HG03457 (cell line): Measurements from ENCODE around the gene FN3K.
A peak's percentile ranks its signal among the peaks of the same experiment; 100 is the strongest.

Experiments
- ATAC-seq: cut with Tn5 transposase; IDR thresholded peaks from one replicate; pipeline ENCODE4 v1.9.1; 2021; ENCODE audit warnings: moderate number of reproducible peaks; ENCODE audit not compliant: unreplicated experiment

FN3K gene

DNA sequence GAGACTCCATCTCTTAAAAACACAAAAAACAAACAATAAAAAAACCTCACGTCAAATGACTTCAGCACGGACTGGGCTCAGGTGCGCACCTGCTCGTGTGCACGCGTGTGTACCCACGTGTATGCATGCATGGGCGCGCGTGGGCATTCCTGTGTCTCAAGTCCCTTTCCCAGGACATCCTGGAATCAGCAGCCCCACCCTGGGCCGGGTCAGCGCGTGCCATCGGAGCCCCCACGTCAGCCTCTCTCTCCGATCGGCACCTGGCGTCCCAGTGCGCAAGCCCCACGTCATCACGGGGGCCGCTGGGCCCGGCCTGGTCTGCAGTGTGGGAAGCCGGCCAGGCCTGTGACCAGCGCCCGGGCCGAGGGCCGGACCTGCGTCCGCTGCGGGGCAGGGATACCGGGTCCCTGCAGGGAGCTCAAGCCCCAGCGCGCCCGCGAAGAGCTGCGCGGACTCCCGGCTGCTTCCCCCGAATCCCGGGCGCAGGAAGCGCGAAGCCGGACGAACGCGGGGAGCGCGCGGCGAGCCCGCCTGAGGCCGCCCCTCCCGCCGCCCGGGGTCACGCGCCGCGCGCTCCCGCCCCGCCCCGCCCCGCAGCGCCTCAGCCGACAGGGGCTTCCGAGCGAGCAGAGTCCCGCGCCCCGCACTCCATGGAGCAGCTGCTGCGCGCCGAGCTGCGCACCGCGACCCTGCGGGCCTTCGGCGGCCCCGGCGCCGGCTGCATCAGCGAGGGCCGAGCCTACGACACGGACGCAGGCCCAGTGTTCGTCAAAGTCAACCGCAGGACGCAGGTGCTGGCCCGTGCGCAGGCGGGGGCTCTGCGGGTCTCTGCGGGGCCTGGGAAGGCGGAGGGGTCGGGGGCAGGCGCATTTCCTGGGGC, at the start of gene FN3K:
Gene FN3K (plus strand): TSS at position 629 of the 880 bp plus-strand sequence. CDS start 22 bp downstream, at position 651.
- ATAC-seq: no peak

DNA sequence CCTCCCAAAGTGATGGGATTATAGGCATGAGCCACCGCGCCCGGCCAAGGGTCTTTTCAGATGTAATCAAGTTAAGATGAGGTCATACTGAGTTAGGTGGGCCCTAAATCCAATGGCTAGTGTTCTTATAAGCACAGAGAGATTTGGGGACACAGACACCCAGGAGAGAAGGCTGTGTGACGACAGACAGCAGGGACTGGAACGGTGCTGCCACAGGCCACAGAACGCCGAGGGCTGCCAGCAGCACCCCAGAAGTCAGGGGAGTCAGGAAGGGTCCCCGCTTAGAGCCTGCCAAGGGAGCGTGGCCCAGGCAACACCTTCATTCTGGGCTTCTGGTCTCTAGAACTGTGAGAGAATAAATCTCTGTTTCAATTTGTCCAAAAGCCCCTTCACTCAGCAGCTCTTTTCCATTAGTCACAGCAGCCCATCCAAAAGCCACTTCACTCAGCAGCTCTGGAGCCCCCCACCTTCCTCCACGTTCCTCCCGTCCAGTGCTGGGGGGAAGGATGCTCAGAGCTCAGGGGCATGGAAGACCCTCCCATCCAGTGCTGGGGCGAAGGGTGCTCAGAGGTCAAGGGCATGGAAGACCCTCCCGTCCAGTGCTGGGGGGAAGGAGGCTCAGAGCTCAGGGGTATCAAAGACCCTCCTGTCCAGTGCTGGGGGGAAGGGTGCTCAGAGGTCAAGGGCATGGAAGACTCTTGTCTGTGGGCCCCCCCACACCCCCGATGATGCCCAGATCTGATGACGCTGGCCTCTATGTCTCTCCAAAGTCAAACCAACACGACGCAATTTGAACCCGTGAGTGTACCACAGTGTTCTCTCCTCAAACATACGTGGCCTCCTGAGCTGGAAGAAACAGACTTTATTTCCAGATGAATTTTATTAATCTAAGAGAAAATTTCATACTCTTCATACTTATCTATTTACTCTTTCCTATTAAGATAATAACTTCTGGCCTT, 48.8 kb upstream of the FN3K start:
- no peak for ATAC-seq

DNA sequence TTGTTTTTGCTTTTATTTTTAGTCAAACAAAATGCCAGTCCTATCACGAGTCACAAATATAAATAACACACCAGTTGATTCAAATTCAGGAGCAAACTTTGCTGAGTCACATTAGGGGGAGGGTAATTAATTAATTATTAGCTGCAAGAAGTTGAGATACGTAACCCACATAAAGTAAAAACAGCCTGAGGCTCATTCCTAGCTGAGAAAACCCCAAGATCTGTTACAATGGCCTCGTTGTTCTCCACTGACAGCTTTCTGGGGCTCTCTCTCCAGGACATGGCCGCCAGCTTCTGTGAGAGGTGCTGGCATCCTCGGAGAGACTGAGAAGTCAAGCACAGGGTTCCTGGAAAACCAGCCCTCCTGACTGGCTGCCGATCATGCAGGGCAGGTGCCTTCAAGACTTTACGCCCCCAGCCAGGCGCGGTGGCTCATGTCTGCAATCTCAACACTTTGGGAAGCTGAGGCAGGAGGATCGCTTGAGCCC, 48.0 kb upstream of the FN3K start:
- ATAC-seq: no peak

DNA sequence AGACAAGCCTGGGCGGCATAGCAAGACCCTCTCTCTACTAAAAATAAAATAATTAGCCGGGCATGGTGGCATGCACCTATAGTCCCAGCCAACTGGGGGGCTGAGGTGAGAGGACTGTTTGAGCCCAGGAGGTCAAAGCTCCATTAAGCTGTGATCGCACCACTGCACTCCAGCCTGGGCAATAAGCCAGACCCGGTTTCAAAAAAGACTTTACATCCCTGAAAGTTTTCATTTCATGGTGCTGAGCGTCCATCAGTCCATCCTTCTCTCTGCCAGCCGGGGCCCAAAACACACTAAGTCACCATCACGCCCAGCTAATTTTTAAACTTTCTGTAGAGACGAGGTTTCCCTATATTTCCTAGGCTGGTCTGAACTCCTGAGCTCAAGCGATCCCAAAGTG, 47.5 kb upstream of the FN3K start:
- ATAC-seq: no peak

- no peak for ATAC-seq
Observed at GRCh38 chr17:82689077-82689476, 46.3 kb upstream of the FN3K start.

DNA sequence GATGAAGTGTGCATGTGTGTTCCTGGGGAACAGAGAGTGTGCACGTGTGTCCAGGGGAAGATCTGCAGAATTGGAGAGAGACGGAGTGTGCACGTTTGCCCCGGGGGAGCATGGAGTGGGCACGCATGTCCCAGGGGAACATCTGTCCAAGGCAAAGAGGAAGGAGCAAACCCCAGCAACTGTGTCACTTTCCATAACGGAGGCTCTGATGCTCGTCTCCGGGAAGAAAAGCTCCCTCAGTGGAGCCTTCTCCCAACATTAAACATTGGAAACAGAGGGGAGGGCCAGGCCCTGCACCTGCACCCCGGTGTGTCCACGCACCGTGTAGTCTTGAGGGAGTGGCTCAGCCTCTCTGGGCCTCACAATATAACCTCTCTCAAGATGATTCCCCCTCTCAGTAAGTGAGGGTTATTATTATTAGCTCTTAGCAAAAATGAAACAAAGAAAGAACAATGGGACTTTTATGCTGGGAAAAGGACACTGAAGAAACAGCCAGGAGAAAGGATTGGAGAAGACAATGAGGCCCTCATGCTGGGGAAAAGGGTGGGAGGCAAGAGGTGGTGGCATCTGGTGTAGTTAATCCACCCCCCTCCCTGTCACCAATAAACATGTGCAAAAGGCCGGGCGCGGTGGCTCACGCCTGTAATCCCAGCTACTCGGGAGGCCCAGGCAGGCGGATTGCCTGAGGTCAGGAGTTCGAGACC, 44.5 kb upstream of the FN3K start:
- no peak for ATAC-seq

DNA sequence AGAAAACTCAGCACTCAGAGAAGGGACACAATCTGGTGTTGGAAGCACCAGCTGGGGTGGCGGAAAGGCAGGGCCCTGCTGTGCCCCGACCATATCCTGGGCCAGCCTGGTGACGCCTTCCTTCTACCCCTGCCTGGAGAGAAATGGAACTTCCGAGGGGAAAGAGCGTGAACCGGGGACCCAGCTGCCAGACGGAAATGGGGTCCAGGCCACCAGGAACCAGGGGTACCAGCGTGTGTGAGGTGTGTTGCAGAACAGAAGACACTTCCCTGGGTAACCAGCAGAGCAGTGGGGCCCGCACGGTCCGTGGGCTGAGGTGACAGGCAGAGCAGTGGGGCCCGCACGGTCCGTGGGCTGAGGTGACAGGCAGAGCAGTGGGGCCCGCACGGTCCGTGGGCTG, 43.7 kb upstream of the FN3K start:
- no peak for ATAC-seq

DNA sequence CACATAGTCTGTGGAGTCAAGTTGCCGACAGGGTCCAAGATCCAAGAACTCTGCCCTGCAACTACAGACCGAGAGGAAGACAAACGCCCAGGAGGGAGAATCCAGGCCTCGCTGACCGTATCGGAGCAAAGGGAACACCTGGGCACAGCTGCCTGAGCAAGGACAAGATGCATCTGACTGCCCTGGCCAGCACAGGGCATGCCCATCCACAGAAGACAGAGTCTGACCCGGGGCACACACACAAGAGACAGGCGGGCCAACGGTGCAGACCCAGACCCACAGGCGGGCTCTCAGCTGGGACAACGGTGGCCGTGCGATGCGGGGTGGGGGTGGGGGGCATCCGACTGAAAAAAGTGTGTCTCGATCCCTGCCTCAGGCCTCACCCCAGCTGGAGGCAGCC, 43.1 kb upstream of the FN3K start:
- no peak for ATAC-seq

GRCh38 chr17:82693168-82693867, 42.1 kb upstream of the FN3K start:
- no peak for ATAC-seq

DNA sequence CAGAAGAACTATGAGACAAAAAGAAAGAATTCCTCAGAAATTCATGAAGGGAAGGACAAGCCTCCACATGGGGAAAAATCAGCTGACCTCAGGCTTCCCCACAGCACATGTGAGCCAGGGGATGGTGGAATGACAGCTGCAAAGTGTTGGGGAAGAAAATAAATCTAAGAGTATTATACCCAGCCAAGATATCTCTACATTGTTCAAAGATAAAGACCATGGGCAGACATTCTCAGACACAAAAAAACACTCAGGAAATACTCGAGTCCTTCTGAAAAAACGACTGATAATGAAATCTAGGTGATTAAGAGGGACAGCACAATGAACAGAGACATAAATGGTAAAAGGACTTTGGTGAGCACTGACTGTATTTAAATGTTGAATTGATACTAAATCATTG, 40.8 kb upstream of the FN3K start:
- no peak for ATAC-seq

DNA sequence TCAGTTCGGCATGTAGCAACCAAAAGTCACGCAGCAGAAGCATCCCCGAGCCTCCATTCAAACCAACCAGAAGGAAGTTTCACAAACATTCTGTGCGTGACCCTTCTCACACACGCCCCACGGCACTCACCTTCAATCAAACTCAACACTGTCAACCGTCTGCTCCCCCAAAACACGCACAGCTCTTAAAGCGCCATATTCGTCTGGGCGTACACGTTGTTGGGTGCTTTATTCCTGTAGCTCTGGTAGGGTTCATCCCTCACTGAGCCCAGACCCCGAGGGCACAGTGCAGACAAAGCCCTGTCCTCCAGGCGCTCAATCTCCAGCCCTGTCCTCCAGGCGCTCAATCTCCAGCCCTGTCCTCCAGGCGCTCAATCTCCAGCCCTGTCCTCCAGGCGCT, 39.2 kb upstream of the FN3K start:
- ATAC-seq: no peak

DNA sequence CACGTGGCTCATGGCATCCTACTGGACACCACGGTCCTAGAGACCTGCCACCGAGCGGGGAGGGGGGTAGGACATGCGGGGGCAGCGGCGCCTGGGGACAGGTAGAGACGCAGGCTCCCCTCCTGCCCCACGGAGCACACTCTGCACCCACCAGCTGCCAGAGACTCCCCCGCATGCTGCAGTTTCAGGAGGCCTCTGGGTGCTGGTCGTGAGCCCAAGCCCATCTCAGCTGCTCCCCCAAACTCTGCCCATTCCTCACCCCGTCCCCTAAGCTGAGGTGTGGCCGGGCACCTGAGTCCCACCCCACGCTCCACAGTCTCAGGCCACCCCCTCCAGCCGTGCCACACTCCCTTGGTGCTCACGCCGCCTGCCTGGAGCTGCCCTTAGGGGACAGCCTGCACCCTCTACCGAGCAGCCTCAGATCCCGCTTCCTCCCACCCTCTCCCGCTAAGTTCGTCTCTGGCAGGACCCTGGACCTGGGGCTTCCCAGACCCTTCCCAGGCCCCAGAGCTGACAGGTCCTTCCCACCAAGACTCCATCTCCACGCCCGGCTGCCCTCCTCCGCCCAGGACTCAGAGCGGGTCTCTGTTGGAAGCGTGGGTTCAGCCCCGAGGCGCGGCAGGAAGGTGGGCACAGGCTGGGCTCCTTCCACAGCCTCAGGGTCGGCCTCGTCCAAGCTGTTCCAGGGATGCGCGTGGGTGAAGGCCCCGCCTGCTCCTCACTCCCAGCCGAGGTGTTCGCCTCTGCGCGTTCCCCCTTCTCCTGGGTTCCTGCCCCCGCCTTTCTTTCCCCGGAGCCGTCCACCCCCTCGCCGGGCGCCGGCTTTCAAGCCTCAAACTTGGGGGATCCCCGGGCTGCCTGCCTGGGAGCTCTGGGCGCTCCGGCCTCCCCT, 38.3 kb upstream of the FN3K start:
- no peak for ATAC-seq

DNA sequence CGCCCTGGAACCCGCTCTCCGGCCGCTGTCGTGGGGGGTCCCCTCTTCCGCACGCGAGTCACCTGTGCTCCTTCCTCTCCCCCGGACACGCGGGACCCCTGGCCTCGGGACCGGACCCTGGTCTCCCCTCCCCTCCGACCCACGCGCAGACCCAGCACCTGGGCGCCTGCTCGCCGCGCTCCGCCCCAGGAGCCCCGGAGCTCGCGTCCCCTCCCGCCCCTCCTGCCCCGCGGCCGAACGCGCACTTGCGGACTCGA, 37.7 kb upstream of the FN3K start:
- ATAC-seq: no peak

DNA sequence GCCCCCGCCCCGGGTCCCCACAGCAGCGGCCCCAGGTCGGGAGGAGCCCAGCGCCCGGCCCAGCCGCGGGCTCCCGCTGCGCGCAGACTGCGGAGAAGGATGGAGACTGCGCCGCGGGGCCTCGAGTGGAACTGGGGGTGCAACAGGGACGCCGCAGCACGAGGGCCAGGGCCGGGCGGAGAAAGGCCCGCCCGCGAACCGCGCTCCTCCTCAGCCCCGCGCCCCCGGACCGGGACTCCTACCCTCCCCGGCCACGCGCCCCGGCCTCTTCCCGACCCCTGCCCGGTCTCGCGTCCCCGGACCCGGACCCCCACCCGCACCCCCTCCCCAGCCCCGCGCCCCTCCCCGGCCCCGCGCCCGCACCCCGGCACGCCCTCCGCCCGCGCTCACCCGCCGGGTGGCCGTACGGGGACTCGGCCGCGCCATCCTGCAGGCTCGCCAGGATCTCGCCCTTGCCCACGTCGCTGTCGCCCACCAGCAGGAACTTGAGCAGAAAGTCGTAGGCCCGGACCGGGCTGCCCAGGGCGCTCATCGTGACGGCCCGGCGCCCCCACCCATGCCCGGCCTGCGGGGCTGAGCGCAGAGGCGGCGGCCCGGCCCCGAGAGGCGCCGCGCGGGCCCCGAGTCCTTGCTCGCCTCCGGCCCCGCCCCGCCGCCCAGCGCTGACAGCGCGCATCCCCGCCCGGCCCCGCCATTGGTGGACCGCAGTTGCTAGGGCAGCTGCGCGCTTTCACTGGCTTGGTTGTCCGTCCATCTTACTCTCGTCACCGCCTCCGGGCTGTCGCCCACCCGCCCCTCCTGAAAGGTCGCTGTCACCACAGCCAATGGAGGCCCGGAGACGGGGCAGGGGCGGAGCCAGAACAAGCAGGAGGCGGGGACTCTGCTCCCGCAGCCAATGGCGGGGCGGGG, 37.1 kb upstream of the FN3K start, which contains the start of gene RAB40B:
Gene RAB40B (minus strand): TSS at position 634 of the 909 bp plus-strand sequence. CDS start 102 bp downstream, at position 532.
- ATAC-seq: peak; percentile 88

DNA sequence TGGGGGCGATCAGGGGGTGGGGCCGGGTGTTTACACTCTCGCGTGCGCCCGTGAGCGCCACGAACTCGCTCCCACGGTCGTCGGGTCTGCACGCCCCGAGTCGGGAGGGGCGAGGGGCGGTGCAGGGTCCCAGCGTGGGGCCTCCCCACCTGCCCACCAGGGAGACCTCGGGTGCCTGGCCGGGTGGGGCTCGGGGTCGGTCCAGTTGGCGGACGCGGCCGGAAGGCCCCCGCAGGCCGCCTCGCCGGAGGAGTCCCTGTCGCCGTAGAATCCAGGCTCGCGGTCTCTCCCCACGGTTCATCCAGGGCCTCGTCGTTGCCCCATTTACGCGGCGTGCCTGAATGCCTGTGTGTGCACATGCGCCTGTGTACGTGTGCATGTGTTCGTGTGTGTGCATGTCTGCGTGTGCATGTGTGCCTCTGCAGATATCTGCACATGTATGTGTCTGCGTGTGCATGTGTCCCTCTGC, 36.4 kb upstream of the FN3K start:
- ATAC-seq: peak; percentile 5

GRCh38 chr17:82699551-82699950, 35.9 kb upstream of the FN3K start:
- no peak for ATAC-seq

DNA sequence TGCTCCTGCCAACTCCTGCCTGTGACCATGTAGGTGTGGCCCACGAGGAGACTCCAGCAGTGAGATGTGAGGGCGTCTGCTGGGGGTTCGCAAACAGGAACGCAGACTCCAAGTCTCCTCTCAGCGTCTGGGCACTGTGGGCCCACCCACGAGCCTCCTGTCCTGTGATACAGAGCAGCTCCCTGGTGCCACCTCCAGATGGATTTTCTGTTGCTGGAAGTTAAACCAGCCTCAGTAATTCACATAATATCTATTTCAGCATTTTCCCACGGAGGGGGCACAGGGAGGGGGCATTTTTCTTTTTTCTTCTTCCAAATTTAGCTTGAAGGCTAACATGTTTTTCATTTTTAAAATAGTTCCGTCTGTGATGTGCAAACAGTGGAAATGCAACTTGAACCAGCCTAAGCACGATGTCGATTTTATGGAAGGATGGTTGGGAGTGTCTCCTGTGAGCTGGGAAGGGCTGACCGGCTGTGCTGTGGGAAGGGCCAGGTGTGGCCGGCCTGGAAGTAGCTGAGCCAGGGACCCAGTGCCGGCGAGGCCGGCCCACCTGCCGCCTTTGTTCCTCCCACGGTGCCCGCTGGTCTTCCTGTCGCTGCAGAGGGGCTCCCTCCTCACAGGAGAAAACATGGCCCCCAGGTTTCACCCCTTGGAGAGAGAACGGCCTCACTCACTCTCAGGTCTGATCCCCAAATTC, 33.0 kb upstream of the FN3K start:
- no peak for ATAC-seq
